Measurements from ENCODE around the gene ARHGEF38.

Gene ARHGEF38

GRCh38 chr4:105619188-105619931 is 66.9 kb downstream of the ARHGEF38 start:
- DNase-seq: no peak

DNA sequence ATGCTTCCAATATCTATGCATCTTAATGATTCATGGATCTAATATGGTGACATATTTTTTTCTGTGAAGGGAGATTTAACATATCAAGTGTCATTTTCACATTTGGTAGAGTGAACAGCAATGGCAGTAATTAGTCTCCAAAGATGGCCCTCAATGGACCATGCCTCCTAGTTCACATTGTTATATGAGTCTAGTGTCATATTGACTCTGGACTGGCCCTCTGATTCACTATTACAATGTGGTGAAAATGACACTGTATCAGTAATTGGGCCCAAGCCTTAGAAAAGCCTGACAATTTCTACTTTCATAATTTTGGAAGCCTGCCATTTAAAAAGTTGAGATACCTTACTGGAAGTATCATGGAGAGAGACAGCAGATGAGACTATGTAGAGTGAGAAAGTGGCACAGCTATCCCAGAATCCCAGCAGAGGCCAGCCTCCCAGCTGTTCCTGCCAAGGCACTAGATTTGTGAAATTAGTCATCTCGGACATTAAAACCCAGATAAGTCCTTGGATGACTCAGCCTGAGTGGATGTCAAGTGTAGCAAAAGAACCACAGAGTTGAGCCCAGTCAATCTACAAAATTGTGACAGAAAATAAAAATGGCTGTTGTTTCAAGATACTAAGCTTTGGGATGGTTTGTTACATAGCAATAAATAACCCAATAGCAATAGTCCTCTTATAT is 68.4 kb downstream of the ARHGEF38 start:
- DNase-seq: no peak

DNA sequence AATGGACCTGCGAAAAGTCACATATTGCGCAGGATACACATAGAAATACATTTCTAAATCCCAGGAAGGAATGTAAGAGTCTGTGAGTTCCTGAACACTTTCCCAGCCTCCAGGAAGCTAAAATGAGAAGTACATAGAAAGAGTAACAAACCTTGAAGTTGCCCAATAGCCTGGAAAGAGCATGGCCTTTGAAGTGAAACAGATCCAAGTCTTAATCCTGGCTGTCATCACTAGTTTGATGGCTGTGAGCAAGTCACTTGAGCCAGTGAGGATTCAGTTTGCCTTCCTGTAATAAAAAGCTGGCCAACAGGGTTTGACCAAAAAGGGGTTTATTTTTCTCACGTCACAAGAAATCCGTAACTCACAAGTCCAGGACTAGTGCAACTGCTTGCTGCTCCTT is 69.8 kb downstream of the ARHGEF38 start:
- DNase-seq: no peak

DNA sequence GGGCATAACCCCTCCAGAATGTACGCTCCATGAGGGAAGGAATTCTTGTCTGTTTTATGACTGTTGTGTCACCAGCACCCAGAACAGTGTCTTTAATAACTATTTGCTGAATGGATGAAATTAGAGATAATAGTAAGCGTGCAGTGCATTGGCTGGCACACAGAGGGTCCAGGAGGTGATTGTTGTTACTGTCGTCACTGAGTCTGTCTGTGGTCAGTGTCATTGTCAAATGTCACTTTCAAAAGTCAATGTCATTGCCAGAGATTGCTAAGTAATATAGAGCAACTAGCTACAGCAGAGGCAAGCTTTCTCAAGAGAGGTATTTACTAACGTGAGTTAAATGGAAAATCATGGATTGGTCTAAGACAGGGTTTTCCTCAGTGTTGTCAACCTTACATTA is 70.7 kb downstream of the ARHGEF38 start:
- DNase-seq: no peak

GRCh38 chr4:105624530-105624929 is 72.1 kb downstream of the ARHGEF38 start:
- no peak for DNase-seq

GRCh38 chr4:105625214-105625613 is 72.8 kb downstream of the ARHGEF38 start:
- DNase-seq: no peak

DNA sequence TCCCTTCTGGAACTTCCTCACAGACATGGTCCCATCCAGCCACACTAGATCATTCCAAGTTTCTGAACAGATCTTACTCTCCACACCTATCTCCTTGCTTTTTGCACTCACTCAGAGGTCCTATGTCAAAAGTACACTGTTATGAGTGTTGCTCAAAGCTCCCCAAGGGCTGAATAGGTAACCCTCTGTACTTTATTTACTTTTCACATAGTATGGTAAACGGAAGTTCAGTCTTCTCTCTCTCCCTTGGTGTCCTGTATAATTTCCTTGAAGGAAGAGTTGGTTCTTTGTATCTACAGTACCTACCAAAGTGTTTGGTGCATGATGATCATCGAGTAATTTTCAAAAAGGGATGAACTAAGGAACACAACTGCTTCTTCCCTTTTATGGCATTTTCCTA is 74.4 kb downstream of the ARHGEF38 start:
- no peak for DNase-seq

DNA sequence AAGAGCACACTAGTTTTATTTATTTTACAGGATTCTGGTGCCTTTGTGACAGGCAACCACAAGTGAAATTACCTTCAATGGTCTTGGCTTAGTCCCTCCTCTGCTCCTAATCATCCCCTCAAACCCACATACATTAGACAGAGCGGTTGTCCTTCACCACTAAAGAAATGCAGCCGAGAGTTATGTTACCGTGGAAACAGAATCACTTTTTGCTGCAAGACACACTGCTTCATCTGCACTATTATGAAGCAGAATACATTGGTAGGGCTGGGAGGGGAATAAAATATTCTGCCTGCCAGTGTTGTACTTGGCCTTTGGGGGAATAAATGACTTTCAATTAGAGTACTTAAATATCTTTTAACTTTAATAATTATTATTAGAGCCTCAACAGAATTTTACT is 75.2 kb downstream of the ARHGEF38 start:
- DNase-seq: no peak

DNA sequence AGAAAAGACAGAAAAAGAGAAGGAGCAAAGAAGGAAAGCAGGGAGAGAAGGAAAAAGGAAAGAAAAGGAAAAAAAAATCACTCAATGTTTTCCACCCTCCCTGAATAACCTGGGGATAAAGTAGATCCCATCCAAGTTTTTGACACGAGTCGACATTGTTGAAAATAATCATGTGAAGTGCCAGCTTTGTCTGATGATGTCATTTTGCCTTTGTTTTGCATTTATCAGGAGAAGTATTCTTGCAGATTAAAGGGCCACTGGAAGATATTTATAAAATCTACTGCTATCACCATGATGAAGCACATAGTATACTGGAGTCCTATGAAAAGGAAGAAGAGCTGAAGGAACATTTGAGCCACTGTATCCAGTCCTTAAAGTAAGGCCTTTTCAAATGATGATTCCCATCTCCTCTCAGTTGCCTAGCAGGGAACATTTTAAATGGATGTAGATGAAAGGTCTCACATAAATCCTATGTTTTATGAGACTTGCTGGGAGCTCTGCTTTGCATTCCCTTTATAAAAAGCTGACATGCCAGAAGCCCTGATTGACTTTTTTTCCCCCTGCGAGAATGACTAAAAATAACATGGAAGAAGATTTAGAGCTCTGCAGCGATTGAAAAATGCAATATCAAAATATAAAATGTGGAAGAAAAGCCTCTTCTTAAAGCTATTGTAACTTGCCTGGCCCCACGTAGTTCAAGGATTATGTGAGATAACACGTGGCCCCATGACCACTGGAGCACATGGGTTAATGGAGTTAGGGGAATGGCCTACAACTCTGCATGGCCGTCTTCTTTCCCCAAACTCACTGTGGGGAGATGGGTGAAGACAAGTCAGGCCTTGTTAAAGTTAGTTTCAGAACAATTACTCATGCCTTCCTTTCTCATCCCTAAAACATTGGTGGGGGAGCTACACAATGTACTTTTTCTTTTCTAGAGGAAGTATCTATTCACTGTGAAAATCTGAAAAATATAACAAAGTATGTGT is 78.5 kb downstream of the ARHGEF38 start:
- no peak for DNase-seq

DNA sequence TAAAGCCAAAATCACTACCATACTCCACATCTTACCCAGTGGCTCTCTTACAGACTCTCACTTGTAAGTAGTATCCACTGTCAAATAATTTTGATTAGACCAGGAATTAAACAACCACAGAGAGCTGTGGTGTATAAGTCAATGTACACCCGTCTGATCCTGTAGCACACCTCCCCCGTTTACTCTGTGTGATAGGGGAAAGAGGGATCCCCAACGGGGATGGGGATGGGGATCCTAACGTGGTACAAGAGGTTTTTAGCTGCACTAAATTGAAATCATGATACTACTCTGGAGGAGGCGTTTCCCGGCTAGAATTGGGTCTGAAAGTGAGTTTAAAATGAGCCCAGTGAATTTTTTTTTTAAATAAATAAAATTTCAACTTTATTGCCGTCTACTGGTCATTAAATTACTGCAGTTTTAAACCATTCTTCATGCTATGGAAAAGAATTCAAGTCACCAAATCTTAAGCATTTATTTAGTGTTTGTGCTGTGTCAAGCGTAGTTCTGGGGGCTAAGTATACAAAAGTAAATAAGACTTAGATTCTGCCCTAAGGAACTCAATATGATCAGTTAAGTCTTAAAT is 79.5 kb downstream of the ARHGEF38 start:
- DNase-seq: no peak

GRCh38 chr4:105632599-105632998 is 80.2 kb downstream of the ARHGEF38 start:
- DNase-seq: no peak

DNA sequence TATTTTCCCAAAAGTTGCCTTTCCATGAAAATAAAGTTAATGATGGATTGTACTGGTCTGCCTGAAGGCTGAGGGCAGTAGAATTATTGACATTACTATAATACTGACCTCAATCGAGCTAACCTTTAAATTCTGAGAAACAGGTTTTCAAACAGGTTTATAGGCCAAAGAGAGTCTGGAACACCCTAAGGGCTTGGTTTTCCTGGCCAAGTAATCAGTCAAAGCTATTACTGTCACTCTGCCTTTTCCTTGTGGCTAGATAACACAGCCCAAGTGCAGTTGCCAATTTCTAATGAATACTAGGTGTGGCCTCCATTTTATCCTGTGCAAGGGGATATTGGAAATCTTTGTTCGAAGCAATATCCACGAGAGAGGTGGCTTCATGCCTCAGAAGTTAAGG is 80.8 kb downstream of the ARHGEF38 start:
- peak; percentile 68 for DNase-seq

- no peak for DNase-seq
Observed at GRCh38 chr4:105634402-105635080, 82.1 kb downstream of the ARHGEF38 start.

DNA sequence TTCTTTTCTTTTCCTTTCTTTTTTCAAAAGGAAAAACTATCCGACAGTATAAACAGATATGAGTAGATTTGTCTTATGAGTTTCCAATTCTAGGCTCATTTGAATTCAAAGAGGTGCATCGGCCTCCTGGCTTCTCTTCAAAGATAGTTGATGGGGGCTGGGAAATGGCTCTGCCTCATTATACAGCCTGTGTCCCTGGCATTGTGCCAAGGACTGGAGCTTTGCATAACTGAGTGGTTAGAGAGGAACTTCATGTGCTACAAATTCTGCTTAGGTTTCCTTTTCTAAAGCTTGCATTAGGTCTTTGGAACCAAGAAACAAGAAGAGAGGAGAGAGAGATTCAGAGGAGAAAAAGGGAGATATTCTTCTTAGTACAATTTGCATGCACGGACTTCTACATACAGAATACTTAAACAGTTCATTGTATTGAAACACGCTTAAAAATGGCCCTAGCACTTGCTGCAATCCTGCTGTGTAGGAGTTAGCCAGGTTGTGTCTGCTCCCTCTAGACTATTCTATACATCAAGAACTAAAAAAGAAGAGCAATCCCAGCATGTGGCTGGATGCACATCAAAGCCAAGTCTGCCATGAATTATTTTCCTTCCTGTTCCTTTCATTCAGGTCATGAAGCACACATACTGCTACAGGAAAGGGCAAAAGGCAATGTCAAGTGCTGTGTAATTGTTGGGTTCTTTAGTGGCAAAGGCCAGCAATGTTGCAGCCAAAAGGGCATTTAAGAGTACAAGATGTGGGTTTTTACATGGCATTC is 85.2 kb downstream of the ARHGEF38 start:
- DNase-seq: no peak

DNA sequence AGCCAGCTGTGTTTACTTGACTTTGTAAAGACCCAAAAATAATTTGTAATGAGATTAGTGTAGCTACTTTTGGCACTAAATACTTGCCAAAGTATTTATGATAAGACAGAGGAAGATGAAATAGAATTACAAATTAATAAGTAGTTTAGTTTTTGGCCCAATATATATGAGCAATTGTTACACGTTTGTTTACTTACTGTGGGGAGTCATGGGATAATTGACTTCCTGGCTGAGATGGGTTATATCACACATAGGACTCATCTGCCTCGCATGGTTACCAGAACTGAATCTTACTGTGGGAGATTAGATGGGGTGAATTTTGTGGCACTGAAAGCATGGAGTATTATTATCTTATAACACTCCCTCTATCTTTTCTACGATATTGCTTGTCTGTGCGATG is 89.4 kb downstream of the ARHGEF38 start:
- DNase-seq: no peak

DNA sequence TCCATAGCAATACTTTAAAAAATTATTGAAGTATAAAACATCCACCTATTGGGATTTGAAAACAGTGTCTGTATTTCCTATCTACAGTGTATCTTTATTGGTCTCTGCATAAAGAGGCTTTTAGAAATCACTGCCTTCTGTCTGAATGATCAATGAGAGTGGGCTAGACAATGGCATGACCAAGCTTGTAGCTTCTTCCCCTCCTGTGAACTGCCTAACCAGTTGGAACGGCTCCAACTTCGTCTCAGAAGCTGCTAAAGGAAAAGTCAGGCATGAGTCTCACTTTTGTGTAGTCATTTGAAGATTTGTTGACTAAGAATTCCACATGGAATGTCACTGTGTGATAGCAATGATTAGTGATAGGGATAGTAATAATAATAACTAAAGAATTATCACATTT is 91.8 kb downstream of the ARHGEF38 start:
- no peak for DNase-seq

DNA sequence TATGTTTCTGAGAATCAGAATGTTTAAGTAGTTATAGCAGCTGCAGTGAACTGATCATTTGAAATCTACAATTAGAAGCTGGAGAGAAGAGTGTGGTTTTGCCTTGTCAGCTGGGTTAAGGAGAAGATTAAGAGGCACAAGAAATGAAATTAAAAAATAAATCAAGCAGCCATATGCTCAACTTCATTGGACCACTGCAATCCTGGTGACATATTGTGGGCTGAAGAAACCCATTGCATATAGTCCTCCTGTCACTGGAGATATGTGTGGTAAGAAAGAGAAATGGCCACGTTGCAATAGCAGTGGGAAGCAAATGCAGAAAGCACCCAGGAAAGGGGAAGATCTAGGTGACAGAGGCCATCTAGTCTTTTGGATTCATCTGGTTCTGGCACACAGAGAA is 93.0 kb downstream of the ARHGEF38 start:
- no peak for DNase-seq

DNA sequence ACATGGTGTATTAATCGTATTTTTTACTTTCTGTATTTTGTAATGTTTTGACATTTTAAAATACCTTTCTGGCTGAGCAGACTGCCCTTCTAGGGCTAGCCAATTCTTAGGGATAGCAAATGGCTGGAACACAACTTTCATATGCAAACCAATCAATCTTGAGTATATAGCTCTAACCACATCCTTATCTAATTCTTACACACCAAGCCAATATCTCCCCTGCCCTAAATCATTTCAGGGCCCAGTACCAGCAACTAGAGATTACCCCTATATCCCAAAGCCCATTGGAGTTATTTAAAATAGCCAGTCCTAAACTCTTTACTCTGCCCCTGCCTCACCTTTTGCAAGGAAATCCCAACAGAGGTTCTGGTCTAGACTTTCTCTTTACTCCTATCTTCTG is 97.8 kb downstream of the ARHGEF38 start:
- DNase-seq: no peak

GRCh38 chr4:105651884-105652283 is 99.5 kb downstream of the ARHGEF38 start:
- no peak for DNase-seq

DNA sequence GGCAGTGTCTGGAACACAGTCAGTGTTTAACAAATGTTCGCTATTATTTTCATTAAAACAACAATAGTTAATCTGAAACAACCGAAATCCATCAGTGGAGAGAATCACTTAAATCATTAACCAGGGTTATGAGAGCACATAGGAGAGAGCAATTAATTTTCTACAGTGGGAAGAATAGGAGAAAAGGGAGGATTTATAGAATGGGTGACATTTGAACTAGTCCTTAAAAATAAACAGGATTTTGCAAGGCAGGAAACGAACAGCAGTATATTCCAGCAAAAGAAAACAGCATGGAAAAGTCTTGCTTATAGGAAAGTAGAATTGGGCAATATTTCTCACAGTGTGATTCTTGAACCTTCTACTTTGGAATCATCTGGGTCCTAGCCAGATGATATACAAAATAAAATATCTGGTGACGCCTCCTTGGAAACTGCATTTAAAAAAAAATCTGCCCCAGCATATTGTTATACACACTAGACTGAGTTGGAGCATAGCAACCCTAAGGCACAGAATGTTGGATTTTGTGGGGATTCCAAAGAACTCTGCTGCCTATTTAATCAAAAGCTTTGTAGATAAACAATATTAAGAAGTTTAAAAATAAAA is 100.0 kb downstream of the ARHGEF38 start:
- DNase-seq: no peak

GRCh38 chr4:105657117-105657765 is 104.8 kb downstream of the ARHGEF38 start:
- DNase-seq: no peak
